GM12874 (cell line): ENCODE measurements around the gene SPRR5.

Experiments used
- CTCF ChIP-seq: IDR thresholded peaks from 2 replicates; pipeline ENCODE4 v1.5.1; 2011; ENCODE audit warnings: low read depth, mild to moderate bottlenecking, control low read depth, low read length, moderate library complexity; ENCODE audit not compliant: insufficient read depth

Gene SPRR5

GRCh38 chr1:152946651-152947256 is at the start of gene SPRR5:
Gene SPRR5, plus strand, starts transcription at chr1:152947206. Its CDS starts 1,349 bp downstream, at chr1:152948555.
- no peak for TF ChIP-seq CTCF

DNA sequence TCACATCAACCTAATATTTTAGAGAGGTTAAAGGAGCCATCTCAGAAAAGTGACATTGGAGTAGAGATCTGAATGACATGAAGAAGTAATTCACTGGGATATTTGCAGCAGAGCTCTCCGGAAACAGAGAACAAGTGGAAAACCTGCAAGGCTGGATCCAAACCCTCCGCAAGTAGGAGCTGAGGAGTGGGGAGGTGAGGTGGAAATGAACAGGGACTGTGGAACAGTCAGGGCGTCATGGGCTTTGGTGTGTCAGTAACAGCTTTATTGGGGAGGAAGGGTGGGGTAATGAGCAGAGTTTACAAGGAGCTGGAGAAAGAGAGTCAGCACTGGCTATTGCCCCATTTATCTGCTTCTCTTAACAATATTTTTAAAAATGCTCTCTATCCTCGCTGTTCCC is 48.0 kb upstream of the SPRR5 start:
- TF ChIP-seq CTCF: no peak

DNA sequence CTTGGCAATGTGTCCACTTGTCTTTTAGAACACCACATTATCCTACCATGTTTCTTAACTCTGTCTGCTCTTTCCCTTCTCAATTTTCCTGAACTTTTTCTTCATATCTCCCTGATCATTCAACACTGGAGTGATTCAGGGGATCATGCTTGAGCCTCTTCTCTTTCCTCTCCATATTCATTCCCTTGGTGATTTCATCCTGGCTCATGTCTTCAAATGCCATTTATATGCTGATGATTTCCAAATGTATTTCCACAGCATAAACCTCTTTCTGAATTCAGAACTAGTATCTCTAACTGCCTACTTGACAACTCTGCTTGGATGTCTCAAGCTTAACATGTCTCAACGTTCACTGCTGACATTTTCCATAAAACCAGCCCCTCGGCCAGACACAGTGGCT is 47.1 kb upstream of the SPRR5 start:
- no peak for TF ChIP-seq CTCF

DNA sequence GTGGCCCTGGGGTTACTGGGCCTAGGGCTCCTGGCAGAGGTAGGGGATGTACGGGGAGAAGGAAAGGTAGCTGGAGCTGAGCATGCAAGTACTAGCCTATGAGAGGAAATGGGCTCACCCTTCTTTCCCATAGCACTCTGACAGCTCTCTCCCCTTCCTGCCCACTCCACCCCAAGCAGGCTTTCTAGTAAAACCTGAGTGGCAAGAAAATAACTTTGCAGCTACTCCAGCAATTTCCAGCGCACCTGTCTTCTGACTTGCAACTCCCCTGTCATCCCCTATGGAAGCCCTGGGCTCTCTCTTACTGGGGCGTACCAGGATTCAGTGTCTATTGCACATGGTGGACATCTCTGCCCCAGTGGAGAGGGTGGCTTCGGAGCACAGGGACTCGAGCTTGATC is 45.4 kb upstream of the SPRR5 start:
- no peak for TF ChIP-seq CTCF

DNA sequence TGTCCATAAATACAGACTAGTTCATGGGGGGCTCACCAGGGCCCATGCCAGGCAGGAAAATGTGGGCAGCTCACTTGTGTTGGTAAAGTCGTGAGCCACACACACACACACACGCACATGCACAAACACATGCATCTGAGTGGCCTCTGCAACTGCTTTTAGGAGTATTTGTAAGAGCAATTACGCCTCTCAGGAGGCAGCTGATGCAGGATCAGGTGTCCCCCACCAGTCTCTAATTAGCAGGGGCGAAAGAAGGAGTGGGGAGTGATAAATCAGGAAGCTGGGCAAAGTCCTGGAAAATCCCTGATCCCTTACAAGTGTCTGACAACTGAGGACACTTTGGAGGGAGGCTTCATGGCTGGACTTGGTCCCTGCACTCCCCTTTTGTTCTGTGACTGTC is 44.4 kb upstream of the SPRR5 start:
- no peak for TF ChIP-seq CTCF

DNA sequence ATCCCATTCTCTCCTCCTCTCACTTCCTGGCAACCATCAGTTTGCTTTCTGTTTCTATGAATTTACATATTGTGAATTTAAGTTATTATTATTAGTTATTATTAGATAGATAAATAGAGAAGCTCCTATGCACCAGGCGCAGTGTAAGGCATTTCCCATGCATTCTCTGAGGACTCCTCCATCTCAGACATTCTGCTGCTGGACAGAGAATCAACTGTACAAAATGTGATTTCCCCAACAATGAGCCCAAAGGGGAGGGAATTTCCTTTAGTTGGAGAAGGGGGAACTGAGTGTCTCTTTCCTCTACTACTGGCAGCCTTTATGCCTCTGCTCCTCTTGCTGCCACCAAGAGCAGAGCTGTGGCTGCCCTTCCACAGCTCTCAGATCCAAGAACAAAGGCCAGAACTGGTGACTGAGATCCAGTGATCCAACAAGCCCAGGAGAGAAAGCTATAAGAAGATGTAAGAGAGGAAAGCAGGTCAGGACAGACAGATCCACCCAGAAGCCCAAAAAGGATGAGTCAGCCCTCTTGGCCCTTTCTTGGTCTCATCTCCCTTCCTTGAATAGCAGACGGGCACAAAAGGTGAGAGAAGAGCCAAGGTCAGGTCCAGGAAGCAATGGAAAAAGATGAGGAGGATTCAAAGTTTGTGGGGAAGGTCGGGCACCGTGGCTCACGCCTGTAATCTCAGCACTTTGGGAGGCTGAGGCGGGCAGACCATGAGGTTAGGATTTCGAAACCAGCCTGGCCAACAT is 42.1 kb upstream of the SPRR5 start:
- no peak for TF ChIP-seq CTCF

- TF ChIP-seq CTCF: no peak
Observed at GRCh38 chr1:152906023-152906565, 40.9 kb upstream of the SPRR5 start.
